Measurements from ENCODE around the gene TPCN1. TPM values are rescaled to one million over a fixed set of nuclear protein-coding genes. Genes with fewer than 3 reads are reported as not detected.

TPCN1 gene
- 10 to 100 TPM; 28.8 to 50.8 TPM for total RNA-seq
- long read RNA-seq, donor 1, full-length matches to known transcripts = 3 of 26 reads
- long read RNA-seq, donor 1, partial matches to known transcripts = 6 of 26 reads
- long read RNA-seq, donor 1, other reads (novel, unspliced or antisense) = 17 of 26 reads
- long read RNA-seq, donor 2, full-length matches to known transcripts = 2 of 20 reads
- long read RNA-seq, donor 2, partial matches to known transcripts = 18 of 20 reads
- long read RNA-seq, donor 2, other reads (novel, unspliced or antisense) = 0 of 20 reads

DNA sequence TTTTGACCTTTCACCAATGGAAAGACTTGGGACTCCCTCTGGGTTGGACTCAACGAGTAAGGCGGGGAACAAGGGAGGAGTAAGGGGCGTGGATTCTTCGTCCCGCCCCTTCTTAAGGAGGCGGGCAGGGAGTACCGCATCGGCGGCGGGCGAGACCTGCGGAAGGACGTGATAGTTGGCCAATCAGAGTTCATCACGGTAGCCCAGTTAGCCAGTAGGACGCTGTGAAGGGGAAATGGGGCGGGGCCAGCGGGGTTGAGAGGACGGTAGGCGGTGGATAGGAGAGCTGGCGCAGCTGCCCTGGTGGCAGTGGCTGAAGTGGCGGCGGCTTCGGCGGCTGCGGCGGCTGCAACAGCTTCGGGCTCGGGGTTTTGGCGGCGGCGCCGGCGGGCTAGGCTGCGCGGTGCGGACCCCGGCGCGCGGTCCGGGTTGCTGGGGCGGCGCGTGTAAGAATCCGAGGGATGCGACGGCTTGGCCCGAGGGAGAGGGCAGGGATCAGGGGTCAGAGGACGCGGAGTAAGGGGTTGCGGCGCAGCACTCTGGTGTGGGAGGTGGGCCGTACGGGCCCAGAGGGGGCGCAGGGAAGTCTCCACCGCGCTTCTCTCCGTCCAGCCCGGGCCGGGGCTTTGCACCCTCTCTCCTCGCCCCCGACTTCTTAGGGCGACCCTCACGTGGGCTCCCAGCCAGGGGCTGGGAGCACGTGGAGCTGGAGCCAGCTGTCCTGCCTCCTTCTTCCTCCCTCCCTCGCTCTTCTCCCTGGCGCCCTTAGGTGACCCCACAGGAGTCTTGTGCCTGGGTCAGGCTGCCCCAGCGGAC is at the start of gene TPCN1:
TSS of gene TPCN1 (plus strand) at position 284 of the 816 bp plus-strand sequence. CDS start 5,389 bp downstream, outside the sequence.
- peak; percentile 100 for DNase-seq (ENCODE audit: low spot score)
- intact Hi-C loops (cut with DNase I) = no loop called here

DNA sequence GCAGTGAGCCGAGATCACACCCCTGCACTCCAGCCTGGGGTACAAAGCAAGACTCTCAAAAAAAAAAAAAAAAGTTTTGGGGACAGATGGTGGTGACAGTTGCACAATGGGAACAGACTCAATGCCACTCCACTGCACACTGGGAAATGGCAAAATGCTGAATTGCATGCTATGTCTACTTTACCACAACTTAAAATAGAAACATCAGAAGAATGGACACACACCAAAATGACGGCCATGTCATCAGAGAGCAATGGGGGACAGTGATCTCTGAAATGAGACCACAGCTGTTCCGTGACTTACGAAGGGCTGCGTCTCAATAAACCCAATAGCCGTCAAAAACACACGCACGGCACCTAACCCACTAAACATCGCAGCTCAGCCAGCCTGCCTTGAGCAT is 49.7 kb upstream of the TPCN1 start:
- DNase-seq (ENCODE audit: low spot score) = no peak
- intact Hi-C loops (cut with DNase I) = no loop called here

GRCh38 chr12:113172185-113172584 is 49.1 kb upstream of the TPCN1 start:
- peak; percentile 79 for DNase-seq (ENCODE audit: low spot score)
- intact Hi-C loops (cut with DNase I) = no loop called here

DNA sequence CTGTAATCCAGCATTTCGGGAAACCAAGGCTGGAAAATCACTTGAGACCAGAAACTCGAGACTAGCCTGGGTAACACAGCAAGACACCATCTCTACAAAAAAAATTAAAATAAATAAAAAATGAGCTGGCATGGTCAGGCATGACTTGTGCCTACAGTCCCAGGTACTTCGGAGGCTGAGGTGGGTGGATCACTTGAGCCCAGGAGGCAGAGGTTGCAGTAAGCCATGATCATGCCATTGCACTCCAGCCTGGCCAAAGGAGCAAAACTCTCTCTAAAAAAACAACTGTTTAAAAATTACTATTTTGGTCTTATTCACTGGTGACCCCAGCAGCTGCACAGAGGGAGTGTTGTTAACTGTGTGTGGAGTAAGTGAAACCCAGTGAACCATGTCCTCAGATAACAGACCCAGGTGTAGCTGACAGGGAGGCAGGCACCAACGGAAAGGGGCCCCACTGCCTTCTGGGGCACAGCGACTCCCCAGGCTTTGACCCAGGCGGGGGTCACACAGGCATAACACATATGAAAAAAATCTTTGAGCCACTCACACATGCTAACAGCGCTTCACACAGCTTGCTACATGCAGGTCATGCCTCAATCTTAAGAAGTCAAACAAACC is 48.1 kb upstream of the TPCN1 start:
- intact Hi-C loops (cut with DNase I) = no loop called here
- DNase-seq (ENCODE audit: low spot score) = no peak

- peak; percentile 93 for DNase-seq (ENCODE audit: low spot score)
- intact Hi-C loops (cut with DNase I) = no loop called here
These were observed 46.5 kb upstream of the TPCN1 start for GRCh38 chr12:113174461-113175384.

DNA sequence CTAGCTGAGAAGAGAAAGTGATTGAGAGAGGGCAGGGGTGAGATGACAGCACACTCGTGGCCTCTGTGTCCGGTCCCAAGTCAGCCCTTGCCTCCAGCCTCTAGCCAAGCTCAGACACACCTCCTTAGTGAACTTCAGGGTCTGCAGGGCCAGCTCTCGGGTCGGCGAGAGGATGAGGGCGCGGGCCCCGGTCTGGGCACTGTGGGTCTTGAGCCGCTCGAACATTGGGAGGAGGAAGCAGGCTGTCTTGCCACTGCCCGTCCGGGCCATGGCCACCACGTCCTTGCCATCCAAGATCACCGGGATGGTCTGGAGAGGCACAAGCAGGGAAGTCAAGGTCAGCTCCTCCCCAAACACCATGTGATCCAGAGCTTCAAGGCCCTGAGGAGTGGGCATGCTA is 42.2 kb upstream of the TPCN1 start:
- intact Hi-C loops (cut with DNase I) = no loop called here

GRCh38 chr12:113180333-113180732 is 40.9 kb upstream of the TPCN1 start:
- no peak for DNase-seq (ENCODE audit: low spot score)
- intact Hi-C loops (cut with DNase I) = no loop called here

More for the DNA sequence above, 42.2 kb upstream of the TPCN1 start:
- no peak for DNase-seq (ENCODE audit: low spot score)

DNA sequence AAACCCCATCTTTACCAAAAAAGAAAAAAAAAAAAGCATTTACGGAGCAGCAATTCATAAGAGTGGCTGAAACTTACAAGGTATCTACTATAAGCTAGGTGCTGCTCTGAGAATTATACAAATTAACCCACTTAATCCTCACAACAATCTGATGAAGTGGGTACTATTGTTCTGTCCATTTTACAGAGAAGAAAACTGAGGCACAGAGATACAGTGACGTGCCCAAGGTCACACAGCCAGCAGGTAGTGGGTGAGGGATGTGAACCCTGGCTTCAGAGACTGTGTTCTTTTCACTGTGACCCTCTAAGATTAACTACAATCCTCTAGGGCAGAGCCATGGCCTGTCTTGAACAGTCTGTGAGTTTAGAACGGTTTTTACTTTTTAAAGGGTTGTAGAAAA is 39.3 kb upstream of the TPCN1 start:
- DNase-seq (ENCODE audit: low spot score) = no peak
- intact Hi-C loops (cut with DNase I) = no loop called here

DNA sequence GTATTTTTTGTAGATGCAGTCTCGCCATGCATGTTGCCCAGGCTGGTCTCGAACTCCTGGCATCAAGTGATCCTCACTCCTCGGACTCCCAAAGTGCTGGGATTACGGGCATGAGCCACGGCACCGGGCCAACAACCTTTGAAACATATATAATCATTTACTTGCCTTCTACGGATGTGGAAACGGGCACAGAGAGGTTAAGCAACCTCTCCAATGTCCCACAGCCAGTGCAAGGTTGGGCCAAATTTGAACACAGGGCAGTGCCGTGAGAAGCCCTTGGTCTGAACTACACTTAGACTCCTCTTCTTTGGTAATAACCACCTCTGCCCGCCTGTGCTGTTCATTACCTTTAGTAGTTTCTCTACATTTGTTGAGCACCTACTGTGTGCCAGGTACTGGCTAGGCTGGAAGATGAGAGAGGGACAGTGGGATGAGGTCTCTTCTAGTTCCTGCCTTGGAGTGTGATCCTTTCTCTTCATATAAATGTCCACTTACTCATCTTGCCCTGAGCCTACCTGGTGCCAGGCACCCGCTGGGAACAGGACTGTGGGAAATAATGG is 38.2 kb upstream of the TPCN1 start:
- intact Hi-C loops (cut with DNase I) = no loop called here

GRCh38 chr12:113184098-113184899 is 37.0 kb upstream of the TPCN1 start:
- intact Hi-C loops (cut with DNase I) = no loop called here
- no peak for DNase-seq (ENCODE audit: low spot score)

More for the DNA sequence above, 38.2 kb upstream of the TPCN1 start:
- no peak for DNase-seq (ENCODE audit: low spot score)

GRCh38 chr12:113184900-113185179 is 36.4 kb upstream of the TPCN1 start:
- intact Hi-C loops (cut with DNase I) = no loop called here
- DNase-seq (ENCODE audit: low spot score) = peak; percentile 97

DNA sequence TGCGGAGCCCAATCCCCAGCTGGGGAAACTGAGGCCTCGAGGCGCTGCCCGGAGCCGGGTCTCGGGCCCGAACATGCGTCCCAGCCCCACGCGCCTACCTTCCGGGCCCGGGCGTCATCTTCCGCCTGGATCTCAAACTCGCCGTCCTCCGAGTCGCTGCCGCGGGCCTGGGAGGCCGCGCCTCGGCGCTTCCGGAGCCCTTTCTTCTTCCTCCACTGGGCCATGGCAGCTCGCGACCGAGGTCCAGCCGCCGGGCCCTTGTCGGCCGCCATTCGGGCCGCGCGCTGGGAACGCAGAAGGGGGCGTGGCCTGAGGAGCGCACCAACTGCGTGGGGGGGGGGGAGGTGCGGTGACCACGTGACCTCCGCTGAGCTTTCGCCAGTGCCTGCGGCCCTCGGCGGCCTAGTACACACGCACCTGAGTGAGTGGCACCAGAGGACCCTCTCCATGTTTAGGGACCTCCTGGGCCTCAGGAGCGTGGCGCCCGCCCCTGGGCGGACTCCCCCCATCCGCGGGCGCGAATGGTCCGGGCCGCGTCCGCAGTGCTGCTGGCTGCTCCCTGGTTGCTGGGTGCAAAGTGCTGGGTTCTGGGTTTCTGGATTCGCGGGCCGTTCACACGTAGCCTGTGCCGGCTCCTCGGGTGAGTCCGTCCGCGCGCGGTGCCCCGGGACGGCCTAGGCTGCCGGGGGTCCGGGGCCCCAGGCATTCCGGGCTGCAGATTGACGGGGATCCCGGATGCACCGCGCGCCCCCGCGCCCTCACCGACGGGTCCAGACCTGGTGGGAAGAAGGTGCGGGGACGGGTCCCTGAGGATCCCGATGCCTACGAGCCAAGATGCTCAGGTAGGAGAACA is 35.9 kb upstream of the TPCN1 start, which contains the start of the genes DDX54 and RITA1:
TSS of gene DDX54 (minus strand) at position 299 of the 853 bp plus-strand sequence. CDS start at position 272, 27 bp downstream.
TSS of gene RITA1 (plus strand) at position 542 of the 853 bp plus-strand sequence. CDS start 1,026 bp downstream, outside the sequence.
- intact Hi-C loops (cut with DNase I) = no loop called here
- peak; percentile 94 for DNase-seq (ENCODE audit: low spot score)

DNA sequence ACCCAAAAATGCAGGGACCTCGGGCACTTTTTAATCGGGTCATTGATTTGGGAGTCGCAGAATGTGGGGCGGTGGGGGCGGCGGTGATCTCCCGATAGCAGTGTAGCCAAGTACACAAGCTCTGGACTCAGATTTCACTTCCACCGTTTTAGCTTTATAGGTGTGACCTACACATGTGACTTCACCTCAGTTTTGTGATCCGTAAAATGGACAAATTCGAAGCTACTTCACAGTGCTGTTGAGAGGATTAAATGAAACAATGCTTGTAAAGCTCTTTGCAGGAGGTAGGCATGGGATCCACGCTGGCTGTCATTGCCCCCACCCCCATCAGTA is 35.3 kb upstream of the TPCN1 start:
- DNase-seq (ENCODE audit: low spot score) = no peak
- intact Hi-C loops (cut with DNase I) = no loop called here

GRCh38 chr12:113186666-113187325 is 34.5 kb upstream of the TPCN1 start:
- intact Hi-C loops (cut with DNase I) = no loop called here
- DNase-seq (ENCODE audit: low spot score) = no peak

GRCh38 chr12:113189361-113189760 is 31.9 kb upstream of the TPCN1 start:
- no peak for DNase-seq (ENCODE audit: low spot score)
- intact Hi-C loops (cut with DNase I) = no loop called here

DNA sequence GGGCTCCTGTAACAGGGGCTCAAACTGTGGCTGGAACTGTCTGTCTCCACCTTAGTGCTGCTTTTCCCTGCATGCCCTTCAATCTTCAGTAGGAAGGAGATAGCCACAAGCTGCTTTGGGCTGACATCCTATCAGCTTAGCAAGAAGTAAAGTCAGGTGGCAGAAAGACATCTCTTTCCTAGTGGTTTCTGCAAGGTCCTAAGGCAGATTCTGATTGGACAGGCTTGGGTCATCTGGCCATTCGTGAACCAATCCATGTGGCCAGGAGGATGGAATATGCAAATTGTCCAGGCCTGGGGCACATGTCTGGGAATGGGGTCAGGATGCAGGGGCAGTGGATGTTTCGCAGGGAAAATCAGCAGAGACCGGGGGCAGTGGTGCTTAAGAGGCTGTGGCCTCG is 30.5 kb upstream of the TPCN1 start:
- intact Hi-C loops (cut with DNase I) = loop anchor here (5.0 to 10.0 kb wide), 2 partner anchors 232 to 234 kb away; partner anchors contain the start of gene SDSL (in 2 of the 2)
- no peak for DNase-seq (ENCODE audit: low spot score)

GRCh38 chr12:113191227-113191626 is 30.0 kb upstream of the TPCN1 start:
- DNase-seq (ENCODE audit: low spot score) = no peak
- intact Hi-C loops (cut with DNase I) = loop anchor here (5.0 to 10.0 kb wide), 2 partner anchors 231 to 234 kb away; partner anchors contain the start of gene SDSL (in 2 of the 2)
